GM19324 (cell line): ENCODE measurements around the gene CENPF.

Experiments used
- ATAC-seq: cut with Tn5 transposase; IDR thresholded peaks from one replicate; pipeline ENCODE4 v1.9.1; 2021; ENCODE audit warnings: mild to moderate bottlenecking, moderate library complexity; ENCODE audit not compliant: unreplicated experiment, low FRiP score

The CENPF gene

DNA sequence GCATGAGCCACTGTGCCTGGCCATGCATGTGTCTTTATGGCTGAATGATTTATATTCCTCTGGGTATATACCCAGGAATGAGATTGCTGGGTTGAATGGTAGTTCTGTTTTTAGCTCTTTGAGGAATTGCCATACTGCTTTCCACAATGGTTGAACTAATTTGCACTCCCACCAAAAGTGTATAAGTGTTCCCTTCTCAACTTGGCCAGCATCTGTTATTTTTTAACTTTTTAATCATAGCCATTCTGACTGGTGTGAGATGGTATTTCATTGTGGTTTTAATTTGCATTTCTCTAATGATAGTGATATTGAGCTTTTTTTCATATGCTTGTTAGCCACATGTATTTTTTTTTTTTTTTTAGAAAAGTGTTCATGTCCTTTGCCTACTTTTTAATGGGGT lies 7.1 kb downstream of the CENPF start:
- peak; percentile 66 for ATAC-seq

DNA sequence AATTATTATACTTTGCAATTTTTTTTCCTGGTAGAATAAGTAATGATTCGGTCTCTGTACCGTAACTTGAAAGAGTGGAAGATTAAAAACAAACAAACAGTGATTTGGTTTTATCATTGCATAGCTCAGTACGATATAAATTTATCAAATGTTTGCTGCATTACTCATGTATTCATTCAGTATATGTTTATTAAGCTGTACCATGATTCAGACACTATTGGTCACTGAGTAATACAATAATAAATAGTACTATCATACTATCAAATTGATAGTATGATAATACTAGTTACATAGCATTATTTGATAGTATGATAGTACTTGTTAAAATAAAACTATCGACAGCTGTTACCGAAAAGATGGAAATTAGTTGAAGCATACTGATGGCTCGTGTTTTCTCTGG lies 12.1 kb downstream of the CENPF start:
- no peak for ATAC-seq

DNA sequence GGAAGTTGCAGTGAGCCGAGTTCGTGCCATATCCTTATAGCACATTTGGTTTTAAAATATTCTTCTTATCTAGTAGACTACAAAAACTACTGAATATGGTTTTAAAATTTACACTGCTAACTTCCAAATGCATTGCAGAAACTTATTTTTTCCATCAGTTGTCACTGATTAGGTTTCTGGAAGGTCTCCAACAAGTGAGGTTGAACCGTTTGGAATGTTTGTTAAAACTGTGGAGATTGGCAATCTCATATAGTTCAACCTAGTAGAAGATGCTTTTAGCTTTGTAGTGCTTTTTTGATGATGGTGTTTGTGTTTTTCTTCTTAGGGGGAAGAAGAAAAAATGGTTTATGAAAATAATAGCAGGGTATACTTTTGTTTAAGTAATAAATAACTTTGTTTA lies 12.9 kb downstream of the CENPF start:
- ATAC-seq, result no peak

DNA sequence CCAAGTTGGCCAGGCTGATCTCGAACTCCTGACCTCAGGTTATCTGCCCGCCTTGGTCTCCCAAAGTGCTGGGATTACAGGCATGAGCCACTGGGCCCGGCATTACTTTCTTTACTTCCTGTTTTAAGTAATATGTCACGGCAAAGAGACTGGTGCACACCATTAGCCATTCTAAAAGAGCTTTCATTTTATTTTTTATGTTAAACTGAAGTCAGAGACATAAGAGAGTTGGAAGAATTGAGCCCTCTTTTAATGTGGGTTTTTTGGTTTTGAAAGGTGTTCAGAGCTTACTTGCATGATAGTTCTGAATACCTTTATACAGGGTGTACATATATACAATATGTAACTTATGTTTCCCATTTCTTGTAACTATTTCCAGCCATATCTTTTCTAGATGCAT lies 14.3 kb downstream of the CENPF start:
- ATAC-seq, result no peak

DNA sequence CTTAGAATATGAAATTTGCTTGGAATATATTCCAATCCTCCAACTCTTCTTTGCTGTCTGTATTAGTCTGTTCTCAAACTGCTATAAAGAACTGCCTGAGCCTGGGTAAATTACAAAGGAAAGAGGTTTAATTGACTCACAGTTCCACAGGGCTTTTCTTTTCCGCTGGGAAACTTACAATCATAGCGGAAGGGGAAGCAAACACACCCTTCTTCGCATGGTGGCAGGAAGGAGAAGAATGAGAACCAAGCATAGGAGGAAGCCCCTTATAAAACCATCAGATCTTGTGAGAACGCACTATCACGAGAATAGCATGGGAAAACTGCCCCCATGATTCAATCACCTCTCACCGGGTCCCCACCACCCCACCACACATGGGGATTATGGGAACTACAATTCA lies 14.8 kb downstream of the CENPF start:
- ATAC-seq, result no peak

DNA sequence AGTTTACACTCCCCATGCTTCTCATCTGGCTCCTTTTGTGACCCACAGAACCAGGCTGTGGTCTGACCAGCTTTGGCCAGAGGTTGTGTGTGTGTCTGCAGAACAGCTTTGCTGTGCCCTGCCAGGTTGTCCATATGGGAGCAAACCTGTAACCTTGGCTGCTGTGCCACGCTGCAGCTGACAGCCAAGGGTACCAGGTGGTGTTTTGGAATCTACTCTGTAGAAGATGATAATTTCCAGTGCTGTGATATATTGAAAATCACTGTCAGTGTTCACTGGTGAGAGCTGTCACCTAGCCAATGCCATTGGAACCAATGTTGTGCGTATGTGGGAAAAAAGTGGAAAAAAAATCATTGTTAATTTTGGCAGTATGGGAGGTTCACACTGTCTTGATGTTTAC lies 18.2 kb downstream of the CENPF start:
- ATAC-seq, result no peak

DNA sequence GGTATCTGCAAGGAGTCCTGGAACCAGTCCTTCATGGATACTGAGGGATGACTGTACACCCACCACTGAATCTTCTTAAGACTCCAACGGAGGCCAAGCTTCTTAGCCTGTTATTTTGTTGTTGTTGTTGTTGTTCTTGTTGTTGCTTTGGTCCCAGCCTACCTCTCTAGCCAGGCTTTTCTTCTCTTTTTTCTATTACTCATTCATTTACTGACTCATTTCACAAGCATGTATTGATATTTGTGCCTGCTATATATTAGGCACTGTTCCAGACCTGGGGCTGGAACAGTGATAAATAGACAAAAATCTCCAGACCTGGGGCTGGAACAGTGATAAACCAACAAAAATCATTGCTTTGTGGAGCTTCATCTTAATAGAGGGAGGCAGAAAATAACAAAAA lies 20.4 kb downstream of the CENPF start:
- ATAC-seq, result no peak

DNA sequence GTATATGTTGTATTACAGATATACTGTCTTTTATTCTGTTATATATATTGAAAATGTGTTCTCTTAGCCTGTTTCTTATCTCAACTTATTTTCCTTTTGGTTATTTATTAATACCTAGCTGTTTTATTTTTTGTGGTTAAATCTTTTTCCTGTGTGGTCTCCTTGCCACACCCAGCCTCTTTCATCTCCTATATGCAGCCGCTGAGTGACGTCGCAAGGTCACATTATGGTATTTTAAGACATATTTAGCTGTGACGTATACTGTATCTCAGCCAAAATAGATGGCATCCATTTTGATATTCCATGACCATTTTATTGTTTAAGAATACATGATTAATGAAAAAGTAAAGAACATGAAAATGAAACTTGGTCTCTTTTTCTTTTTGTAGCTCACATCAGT lies 29.1 kb downstream of the CENPF start:
- ATAC-seq, result peak; percentile 41

DNA sequence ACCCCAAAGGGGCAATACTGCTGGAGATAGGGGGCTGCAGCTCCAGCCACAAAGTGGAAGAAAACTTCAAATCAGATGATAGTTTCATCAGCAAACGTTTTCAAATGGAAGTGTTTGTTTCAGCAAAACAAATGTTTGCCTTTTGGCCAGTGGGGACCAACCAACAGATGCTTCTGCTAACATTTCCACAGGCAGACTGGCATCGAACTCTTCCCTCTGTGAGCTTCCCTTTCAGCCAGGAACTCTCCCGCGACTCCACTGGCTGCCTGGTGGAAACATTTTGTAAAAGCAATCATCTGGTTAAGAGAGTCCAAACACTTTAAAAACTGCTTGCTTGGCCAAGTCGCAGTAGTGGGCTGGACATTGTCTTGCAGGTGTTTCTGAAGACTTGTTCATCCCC lies 30.7 kb downstream of the CENPF start:
- ATAC-seq, result no peak

DNA sequence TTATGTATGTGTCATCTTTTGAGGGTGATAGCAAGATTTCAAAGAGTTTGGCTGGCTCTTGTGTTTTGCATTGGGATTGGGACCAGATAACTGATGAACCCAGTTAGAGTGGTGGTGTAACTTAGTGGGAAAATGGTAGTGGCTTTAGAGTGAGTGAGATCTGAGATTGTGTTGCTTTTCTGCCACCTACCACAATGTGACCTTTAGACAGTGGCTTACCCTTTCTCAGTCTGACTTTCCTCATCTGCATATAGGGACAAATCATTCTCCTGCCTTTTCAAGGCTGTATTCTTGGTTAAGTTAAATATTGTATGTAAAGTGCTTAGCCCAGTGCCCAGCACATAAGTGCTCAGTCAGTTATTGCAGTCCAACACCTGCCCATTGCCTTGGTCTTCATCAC lies 31.3 kb downstream of the CENPF start:
- ATAC-seq, result no peak

DNA sequence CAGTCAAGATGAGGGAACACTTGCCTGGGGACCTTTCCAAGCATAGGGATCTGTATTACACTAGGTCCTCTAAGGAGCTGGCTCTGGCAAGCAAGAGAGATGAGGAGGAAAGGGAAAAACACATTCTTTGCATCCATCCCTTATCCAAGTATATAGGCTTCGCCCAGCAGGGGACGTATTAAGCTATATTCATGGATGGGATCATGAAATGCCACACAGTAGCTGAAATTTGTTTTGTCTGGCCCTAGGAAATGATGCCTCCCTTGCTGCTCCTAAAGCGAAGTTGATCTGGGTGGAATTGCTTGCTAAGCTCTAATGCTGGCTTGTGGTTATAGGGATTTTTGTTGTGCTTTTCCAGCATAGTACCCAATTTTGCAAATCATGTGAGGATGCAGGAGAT lies 32.1 kb downstream of the CENPF start:
- ATAC-seq, result no peak

DNA sequence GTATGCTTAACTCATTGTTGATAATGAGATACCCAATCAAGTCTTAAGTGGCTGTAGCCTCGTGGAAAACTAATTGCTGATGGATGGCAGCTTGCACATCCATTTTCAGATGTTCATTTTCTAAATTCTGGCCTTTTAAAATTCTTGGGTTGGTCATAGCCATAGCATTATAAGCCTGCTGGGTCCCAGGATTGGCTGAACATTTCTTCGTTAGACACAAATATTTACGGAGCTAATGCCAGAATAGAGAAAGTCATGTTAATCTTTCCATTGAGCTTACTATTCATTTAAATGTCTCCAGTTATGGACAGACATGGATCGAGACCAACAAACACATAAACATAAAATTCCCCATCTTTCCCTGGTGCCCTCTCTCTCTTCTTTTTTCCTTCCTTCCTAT lies 32.5 kb downstream of the CENPF start:
- ATAC-seq, result no peak

DNA sequence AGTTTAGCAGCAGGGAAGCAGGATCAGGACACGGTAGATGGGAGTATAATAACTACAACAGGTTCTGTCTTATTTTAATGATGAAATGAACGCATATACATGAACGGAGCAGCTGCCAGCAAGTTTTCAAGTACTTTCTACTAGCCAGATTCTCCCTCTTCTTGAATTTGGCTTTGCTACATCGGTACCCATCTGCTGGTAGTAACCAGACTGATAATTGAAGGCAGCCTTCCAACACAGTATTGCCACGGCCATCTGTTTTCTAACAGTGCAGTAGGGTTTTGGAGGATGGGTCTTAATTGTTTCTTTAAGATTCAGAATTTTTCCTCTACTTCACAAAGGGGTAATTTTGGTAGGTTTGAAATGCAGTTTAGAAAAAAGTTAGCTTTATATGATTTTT lies 33.4 kb downstream of the CENPF start:
- no peak for ATAC-seq

DNA sequence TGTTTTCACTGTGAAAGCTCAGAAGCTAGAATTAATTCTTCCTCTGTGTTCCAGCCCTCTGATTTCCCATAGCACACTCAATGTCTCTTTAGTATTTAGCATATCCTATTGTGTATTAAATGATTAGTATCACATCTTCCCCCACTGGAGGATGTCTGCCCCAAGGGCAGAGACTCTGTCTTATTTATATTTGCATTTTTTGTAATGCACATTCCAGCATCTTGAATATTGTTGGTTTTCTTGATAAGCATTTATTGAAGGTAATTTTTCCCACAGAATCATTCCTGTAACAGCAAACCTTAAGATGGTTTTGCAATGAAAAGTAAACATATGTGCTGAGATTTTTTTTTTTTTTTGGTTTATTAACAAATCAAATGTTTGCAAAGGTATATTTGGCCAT lies 34.1 kb downstream of the CENPF start:
- no peak for ATAC-seq

DNA sequence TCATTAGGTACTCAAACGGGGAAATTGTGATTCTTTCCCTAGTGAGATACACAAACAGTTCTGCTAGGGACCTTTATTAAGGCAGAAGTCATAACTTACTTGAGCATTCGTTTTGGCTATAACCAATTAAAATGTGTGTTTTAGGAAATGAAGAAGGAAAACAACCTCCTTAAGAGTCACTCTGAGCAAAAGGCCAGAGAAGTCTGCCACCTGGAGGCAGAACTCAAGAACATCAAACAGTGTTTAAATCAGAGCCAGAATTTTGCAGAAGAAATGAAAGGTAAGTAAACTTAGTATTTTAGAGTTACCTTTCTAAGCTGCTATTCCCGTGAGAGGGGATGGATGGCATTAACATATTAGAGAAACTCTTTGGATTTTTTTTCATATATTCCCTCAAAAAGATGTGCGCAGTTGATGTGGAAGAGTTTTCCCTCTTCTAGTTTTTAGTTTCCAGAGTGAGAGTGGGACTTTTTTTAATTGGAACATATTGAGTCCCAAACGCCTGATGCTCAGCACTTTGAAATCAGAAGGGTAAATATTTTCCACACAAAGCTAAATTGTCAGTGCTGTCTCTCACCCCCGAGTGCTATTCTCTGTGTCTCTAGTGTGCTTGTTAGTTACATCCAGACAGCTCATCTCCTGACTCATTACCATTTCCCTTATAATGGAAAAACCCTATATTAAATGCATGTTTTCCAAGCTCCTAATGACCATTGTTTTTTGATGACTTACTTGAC lies 34.9 kb downstream of the CENPF start:
- ATAC-seq, result peak; percentile 64

DNA sequence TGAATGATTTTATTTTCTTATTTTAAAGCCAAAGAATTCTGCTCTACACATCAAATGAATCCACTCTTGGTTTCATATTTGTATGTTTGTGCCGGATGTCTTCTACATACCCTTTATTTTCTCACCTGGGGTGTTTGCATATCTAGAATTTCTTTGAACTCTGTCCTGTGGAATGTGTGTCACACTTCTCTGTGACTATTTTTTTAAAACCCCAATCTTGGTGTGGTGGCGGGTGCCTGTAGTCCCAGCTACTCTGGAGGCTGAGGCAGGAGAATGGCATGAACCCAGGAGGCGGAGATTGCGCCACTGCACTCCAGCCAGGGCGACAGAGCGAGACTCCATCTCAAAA lies 35.4 kb downstream of the CENPF start:
- no peak for ATAC-seq

DNA sequence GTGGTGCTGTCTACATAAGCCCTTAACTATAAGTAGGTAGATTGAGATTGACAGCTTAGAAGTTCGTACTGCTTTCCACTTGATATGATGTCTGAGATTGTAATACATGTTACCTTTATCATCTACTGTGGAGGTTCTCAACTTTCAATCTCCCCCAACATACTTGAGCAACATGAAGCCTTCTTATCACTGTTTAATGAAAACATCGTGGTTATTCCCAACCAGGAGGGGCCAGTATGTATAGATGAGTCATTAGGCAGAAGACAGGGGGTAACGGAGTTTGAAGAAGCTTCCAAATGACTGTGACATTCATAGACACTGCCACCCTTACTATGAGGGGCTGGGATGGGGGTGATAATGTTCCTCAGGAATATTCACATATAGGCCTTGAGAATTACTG lies 36.0 kb downstream of the CENPF start:
- no peak for ATAC-seq

DNA sequence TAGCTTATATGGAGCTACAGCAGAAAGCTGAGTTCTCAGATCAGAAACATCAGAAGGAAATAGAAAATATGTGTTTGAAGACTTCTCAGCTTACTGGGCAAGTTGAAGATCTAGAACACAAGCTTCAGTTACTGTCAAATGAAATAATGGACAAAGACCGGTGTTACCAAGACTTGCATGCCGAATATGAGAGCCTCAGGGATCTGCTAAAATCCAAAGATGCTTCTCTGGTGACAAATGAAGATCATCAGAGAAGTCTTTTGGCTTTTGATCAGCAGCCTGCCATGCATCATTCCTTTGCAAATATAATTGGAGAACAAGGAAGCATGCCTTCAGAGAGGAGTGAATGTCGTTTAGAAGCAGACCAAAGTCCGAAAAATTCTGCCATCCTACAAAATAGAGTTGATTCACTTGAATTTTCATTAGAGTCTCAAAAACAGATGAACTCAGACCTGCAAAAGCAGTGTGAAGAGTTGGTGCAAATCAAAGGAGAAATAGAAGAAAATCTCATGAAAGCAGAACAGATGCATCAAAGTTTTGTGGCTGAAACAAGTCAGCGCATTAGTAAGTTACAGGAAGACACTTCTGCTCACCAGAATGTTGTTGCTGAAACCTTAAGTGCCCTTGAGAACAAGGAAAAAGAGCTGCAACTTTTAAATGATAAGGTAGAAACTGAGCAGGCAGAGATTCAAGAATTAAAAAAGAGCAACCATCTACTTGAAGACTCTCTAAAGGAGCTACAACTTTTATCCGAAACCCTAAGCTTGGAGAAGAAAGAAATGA lies 37.6 kb downstream of the CENPF start:
- no peak for ATAC-seq

DNA sequence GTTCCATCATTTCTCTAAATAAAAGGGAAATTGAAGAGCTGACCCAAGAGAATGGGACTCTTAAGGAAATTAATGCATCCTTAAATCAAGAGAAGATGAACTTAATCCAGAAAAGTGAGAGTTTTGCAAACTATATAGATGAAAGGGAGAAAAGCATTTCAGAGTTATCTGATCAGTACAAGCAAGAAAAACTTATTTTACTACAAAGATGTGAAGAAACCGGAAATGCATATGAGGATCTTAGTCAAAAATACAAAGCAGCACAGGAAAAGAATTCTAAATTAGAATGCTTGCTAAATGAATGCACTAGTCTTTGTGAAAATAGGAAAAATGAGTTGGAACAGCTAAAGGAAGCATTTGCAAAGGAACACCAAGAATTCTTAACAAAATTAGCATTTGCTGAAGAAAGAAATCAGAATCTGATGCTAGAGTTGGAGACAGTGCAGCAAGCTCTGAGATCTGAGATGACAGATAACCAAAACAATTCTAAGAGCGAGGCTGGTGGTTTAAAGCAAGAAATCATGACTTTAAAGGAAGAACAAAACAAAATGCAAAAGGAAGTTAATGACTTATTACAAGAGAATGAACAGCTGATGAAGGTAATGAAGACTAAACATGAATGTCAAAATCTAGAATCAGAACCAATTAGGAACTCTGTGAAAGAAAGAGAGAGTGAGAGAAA lies 38.4 kb downstream of the CENPF start:
- no peak for ATAC-seq

DNA sequence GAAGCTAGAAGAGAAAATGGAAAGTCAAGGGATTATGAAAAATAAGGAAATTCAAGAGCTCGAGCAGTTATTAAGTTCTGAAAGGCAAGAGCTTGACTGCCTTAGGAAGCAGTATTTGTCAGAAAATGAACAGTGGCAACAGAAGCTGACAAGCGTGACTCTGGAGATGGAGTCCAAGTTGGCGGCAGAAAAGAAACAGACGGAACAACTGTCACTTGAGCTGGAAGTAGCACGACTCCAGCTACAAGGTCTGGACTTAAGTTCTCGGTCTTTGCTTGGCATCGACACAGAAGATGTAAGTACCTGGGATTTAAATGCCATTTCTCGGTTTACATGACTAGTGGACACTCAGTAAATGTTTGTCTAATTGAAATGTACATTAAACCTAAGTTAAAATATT lies 40.0 kb downstream of the CENPF start:
- no peak for ATAC-seq

DNA sequence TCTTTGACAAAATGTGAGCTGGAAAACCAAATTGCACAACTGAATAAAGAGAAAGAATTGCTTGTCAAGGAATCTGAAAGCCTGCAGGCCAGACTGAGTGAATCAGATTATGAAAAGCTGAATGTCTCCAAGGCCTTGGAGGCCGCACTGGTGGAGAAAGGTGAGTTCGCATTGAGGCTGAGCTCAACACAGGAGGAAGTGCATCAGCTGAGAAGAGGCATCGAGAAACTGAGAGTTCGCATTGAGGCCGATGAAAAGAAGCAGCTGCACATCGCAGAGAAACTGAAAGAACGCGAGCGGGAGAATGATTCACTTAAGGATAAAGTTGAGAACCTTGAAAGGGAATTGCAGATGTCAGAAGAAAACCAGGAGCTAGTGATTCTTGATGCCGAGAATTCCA lies 42.7 kb downstream of the CENPF start:
- no peak for ATAC-seq

DNA sequence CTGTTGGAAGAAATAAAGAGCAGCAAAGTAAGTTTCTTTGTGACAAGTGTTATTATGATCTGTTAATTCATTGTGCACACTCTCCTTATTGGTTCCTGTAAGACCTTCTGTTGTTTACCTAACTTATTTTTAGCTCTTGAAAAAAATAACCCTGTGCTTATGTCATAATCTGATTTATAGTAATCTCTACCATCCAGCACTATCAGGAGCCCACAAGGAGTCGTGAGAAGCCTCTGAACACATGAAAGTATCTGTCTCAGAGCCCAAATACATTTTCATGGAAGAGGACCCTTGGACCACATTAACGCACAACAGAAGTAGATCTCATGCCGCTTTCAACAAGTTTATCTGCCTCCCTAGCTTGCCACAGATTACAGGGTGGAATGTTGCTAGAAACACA lies 45.8 kb downstream of the CENPF start:
- no peak for ATAC-seq
